K562 (cell line): ENCODE results near the gene TXNRD2. TPM values are rescaled to one million over a fixed set of nuclear protein-coding genes. Genes with fewer than 3 reads are reported as not detected.
A peak's percentile ranks its signal among the peaks of the same experiment; 100 is the strongest.

ENCODE experiments used
- BCOR ChIP-seq: fragments of 450-650 bp; IDR thresholded peaks from 2 replicates; pipeline ENCODE4 v1.6.1; 2016
- CBFB ChIP-seq: sonication (generic); formaldehyde crosslinking; IDR thresholded peaks from 2 replicates; pipeline ENCODE4 v1.4.0; 2020; ENCODE audit warnings: mild to moderate bottlenecking, missing genetic modification reagents
- CHCHD3 ChIP-seq: fragments of 250-450 bp; sonication (Bioruptor Pico); IDR thresholded peaks from 2 replicates; pipeline ENCODE4 v2.1.2; 2022; ENCODE audit warnings: mild to moderate bottlenecking
- CREBBP ChIP-seq: IDR thresholded peaks from one replicate; pipeline ENCODE4 v1.6.1; 2012; ENCODE audit warnings: low read depth, mild to moderate bottlenecking, control low read depth, inconsistent platforms, low read length
- FOS ChIP-seq: IDR thresholded peaks from 3 replicates; pipeline ENCODE4 v1.6.1; 2011; ENCODE audit not compliant: insufficient read length; ENCODE audit errors: extremely low read depth
- FOXP1 ChIP-seq: sonication (generic); formaldehyde crosslinking; IDR thresholded peaks from 2 replicates; pipeline ENCODE4 v1.8.0; 2022; ENCODE audit warnings: mild to moderate bottlenecking, missing genetic modification reagents
- GTF2E2 ChIP-seq: fragments of 200-800 bp; sonication (Bioruptor generic); IDR thresholded peaks from 2 replicates; pipeline ENCODE4 v1.6.1; 2016; ENCODE audit warnings: missing genetic modification characterization, missing compliant biosample characterization
- MTF1 ChIP-seq: fragments of 250-450 bp; sonication (Bioruptor Pico); IDR thresholded peaks from 2 replicates; pipeline ENCODE4 v1.9.0; 2021; ENCODE audit warnings: moderate library complexity, mild to moderate bottlenecking, inconsistent platforms, borderline replicate concordance
- NR4A1 ChIP-seq, 2 experiments: fragments of 250-450 bp in 1 of 2; fragments of 450-650 bp in 1 of 2; sonication (Bioruptor Pico) in 1 of 2; IDR thresholded peaks; 2 replicates each; pipeline versions ENCODE4 v1.4.0 to v1.6.1; 2016 to 2020; ENCODE audit warnings: mild to moderate bottlenecking in 2 of 2, missing compliant biosample characterization in 1 of 2, missing genetic modification characterization in 1 of 2, moderate library complexity in 1 of 2
- REST ChIP-seq, 2 experiments: fragments of 450-650 bp; formaldehyde crosslinking in 1 of 2; IDR thresholded peaks; 2 replicates each; pipeline versions ENCODE4 v1.4.0 to v1.6.1; 2014 to 2020; ENCODE audit warnings: mild to moderate bottlenecking in 2 of 2, borderline replicate concordance in 1 of 2, low read depth in 1 of 2
- RFX7 ChIP-seq: fragments of 250-450 bp; sonication (Bioruptor Pico); IDR thresholded peaks from 2 replicates; pipeline ENCODE4 v1.5.1; 2021; ENCODE audit warnings: mild to moderate bottlenecking
- SIRT6 ChIP-seq: IDR thresholded peaks from one replicate; pipeline ENCODE4 v1.6.1; 2012; ENCODE audit warnings: low read depth, mild to moderate bottlenecking, control low read depth, inconsistent platforms, low read length, moderate library complexity
- THAP12 ChIP-seq: fragments of 250-450 bp; sonication (Bioruptor Pico); IDR thresholded peaks from 2 replicates; pipeline ENCODE4 v1.9.0; 2021; ENCODE audit warnings: mild to moderate bottlenecking, inconsistent platforms
- ZC3H4 ChIP-seq: sonication (generic); formaldehyde crosslinking; IDR thresholded peaks from 2 replicates; pipeline ENCODE4 v1.9.0; 2021; ENCODE audit warnings: missing genetic modification reagents, borderline replicate concordance
- ZNF507 ChIP-seq: conservative IDR thresholded peaks from 2 replicates; pipeline ENCODE4 v1.6.1; 2017; ENCODE audit warnings: missing genetic modification characterization, missing compliant biosample characterization
- ZNF764 ChIP-seq: fragments of 250-450 bp; sonication (Bioruptor Pico); IDR thresholded peaks from 2 replicates; pipeline ENCODE4 v1.4.0; 2020; ENCODE audit warnings: low read depth, mild to moderate bottlenecking, moderate library complexity
- polyA plus RNA-seq, 8 experiments: library from polyadenylated mRNA; depleted of rRNA in 4 of 8; stranded (reverse) in 5 of 8; unstranded in 3 of 8; fragments of >200 nt; fragmentation: Nextera tagmentation in 2 of 8; fragmentation: Illumina TruSeq in 1 of 8; extraction: Ambion mirVana in 2 of 8; extraction: Trizol in 1 of 8; gene quantifications; 2 replicates each; pipeline versions ENCODE4 v1.2.1 to v1.2.3, GENCODE V29; 2011 to 2014; ENCODE audit warnings: inconsistent platforms in 1 of 8, missing spikeins in 1 of 8
- total RNA-seq, 7 experiments: library from RNA; depleted of rRNA in 6 of 7; stranded (reverse); fragments of >200 nt in 6 of 7; fragmentation: Illumina TruSeq in 2 of 7; extraction: Trizol in 2 of 7; gene quantifications; 2 replicates each; pipeline versions ENCODE4 v1.2.1 to v1.2.3, GENCODE V29; 2011 to 2021; ENCODE audit warnings: low replicate concordance in 1 of 7
- TF ChIP-seq, protein P1 (sequence below), 2 experiments: fragments of 450-650 bp; conservative IDR thresholded peaks; 2 replicates each; pipeline ENCODE4 v1.6.1; 2017; ENCODE audit warnings: mild to moderate bottlenecking in 2 of 2, moderate library complexity in 2 of 2

TXNRD2 gene
- total and polyA plus RNA-seq, 9 of the 15 experiments (the other 6 are each of a cell fraction or from before 2014, with no cell fraction given), result 3.3 to 80.2 (median 49.4) TPM

- TF ChIP-seq ZNF764 (CRISPR knock-in tag), result 0 out of 2 replicates have a peak, but pooled peaks have one; percentile 30
- TF ChIP-seq CBFB (CRISPR knock-in tag), result no peak
- TF ChIP-seq FOS, result no peak
- TF ChIP-seq THAP12 (CRISPR knock-in tag), result 0 out of 2 replicates have a peak, but pooled peaks have one; percentile 4
- TF ChIP-seq SIRT6, result no peak
- TF ChIP-seq NR4A1 (CRISPR knock-in tag; IDR thresholded peaks at IDR 0.05), result no peak
- no peak for TF ChIP-seq NR4A1 (tag; IDR thresholded peaks at IDR 0.05)
- TF ChIP-seq REST (IDR thresholded peaks at IDR 0.05; ENCODE audit: borderline replicate concordance), result no peak
- TF ChIP-seq REST (CRISPR knock-in tag; IDR thresholded peaks at IDR 0.05; ENCODE audit: low read depth), result no peak
- TF ChIP-seq CHCHD3 (CRISPR knock-in tag), result no peak
- no peak for TF ChIP-seq BCOR
- TF ChIP-seq ZNF507 (tag), result no peak
- TF ChIP-seq MTF1, result no peak
- no peak for TF ChIP-seq ZC3H4 (CRISPR knock-in tag)
- no peak for TF ChIP-seq FOXP1 (CRISPR knock-in tag)
- no peak for TF ChIP-seq GTF2E2
- TF ChIP-seq CREBBP, result no peak
- TF ChIP-seq RFX7, result no peak
- TF ChIP-seq, protein P1, sequence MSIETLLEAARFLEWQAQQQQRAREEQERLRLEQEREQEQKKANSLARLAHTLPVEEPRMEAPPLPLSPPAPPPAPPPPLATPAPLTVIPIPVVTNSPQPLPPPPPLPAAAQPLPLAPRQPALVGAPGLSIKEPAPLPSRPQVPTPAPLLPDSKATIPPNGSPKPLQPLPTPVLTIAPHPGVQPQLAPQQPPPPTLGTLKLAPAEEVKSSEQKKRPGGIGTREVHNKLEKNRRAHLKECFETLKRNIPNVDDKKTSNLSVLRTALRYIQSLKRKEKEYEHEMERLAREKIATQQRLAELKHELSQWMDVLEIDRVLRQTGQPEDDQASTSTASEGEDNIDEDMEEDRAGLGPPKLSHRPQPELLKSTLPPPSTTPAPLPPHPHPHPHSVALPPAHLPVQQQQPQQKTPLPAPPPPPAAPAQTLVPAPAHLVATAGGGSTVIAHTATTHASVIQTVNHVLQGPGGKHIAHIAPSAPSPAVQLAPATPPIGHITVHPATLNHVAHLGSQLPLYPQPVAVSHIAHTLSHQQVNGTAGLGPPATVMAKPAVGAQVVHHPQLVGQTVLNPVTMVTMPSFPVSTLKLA (conservative IDR thresholded peaks at IDR 0.05), result no peak
Observed at GRCh38 chr22:19847345-19847632, 94.3 kb downstream of the TXNRD2 start (continued).
